ENCODE measurements around the gene FEM1A. TPM values are rescaled to one million over a fixed set of nuclear protein-coding genes. Genes with fewer than 3 reads are reported as not detected.

The FEM1A gene
- total and polyA plus RNA-seq, 10 of the 15 experiments (the other 5 are each of a cell fraction or from before 2014, with no cell fraction given): 0.27 to 17.4 (median 3.8) TPM

GRCh38 chr19:4831304-4831978, 39.9 kb downstream of the FEM1A start, which contains the start of gene TICAM1 (continued):
- no peak for TF ChIP-seq CUX1 (IDR thresholded peaks at IDR 0.05; ENCODE audit: insufficient replicate concordance, low read depth, low read length)
- no peak for TF ChIP-seq SREBF1 (IDR thresholded peaks at IDR 0.05; ENCODE audit: low read length)
- TF ChIP-seq ZNF274 (IDR thresholded peaks at IDR 0.05; ENCODE audit: insufficient read depth, insufficient read length): no peak
- no peak for TF ChIP-seq TCF7 (IDR thresholded peaks at IDR 0.05; ENCODE audit: borderline replicate concordance)
- no peak for TF ChIP-seq FOXK2 (IDR thresholded peaks at IDR 0.05)
- 0 out of 2 replicates have a peak, but pooled peaks have one; percentile 40 for TF ChIP-seq TCF12 (IDR thresholded peaks at IDR 0.05; ENCODE audit: low read depth, low read length)
- no peak for TF ChIP-seq PRDM15 (CRISPR knock-in tag; IDR thresholded peaks at IDR 0.05)
- TF ChIP-seq ZNF384 (IDR thresholded peaks at IDR 0.05; ENCODE audit: borderline replicate concordance, low read depth, low read length): no peak
- TF ChIP-seq REST (IDR thresholded peaks at IDR 0.05; ENCODE audit: low read depth, low read length): no peak
- TF ChIP-seq NFIC (IDR thresholded peaks at IDR 0.05; ENCODE audit: low read depth, low read length): no peak
- TF ChIP-seq SREBF2 (IDR thresholded peaks at IDR 0.05; ENCODE audit: low read length): no peak
- no peak for TF ChIP-seq ATF3 (IDR thresholded peaks at IDR 0.05; ENCODE audit: borderline replicate concordance, extremely low read depth, low read depth, low read length)

Measured in GM12878 (cell line).